ENCODE measurements around the gene HAUS6. TPM values are rescaled to one million over a fixed set of nuclear protein-coding genes. Genes with fewer than 3 reads are reported as not detected.
A peak's percentile ranks its signal among the peaks of the same experiment; 100 is the strongest.
"Not testable (repeated sequence)": the region's sequence is repeated elsewhere in the genome, so short reads cannot be mapped to it uniquely, and the experiment has no call there.

The HAUS6 gene
- total RNA-seq: 10 to 100 TPM; 29.2 to 30.8 TPM

DNA sequence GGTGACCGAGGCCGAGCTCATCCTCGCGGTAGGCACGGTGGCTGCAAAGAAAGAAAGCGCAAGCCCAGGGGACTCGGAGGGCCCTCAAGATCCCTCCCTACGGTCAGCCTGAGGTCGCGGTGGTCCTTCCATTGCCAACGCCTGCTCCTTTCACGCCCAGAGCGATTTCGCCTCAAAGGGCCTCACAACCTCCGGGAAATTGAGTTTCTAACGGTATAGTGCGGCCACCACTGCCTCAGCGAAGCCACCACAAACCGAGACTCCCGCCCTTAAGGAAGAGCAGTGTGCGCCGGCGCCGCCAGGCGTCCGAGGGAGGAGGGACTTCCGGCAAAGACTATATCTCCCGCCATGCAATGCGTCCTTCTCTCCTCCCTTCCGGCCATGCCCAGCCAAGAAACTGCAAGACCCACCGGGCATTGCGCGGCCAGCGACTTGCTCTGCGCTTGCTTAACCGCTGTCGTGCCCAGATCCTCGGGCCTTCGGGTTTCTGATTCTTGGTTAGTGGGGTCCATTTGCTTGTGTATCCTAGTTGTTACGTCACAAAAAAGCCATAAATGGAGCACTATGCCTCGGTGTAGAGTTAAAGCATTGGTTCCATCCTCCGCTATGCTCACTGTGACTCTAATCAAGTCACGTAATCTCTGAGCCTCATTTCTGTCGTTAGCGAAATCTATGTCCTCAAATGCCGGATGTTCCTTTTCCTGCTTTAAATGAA is at the start of gene HAUS6:
TSS of gene HAUS6 (minus strand) at position 274 of the 715 bp plus-strand sequence. CDS start at position 21, 253 bp downstream.
- peak; percentile 98 for DNase-seq
- Mint-ChIP-seq H3K27me3 (ENCODE audit: low read depth) (no peaks in the 10 kb centered on the region), H3K27ac (peak within 1 kb of the TSS; percentile 96), H3K9me3 (ENCODE audit: insufficient read depth) (no peaks in the 10 kb centered on the region), H3K4me1 (ENCODE audit: low read depth) (peaks cover 26% of the 10 kb centered on the region), H3K36me3 (ENCODE audit: low read depth) (peaks cover 24% of the 10 kb centered on the region), H3K4me3 (peak within 1 kb of the TSS; percentile 96)
- ChIA-PET CTCF (interaction anchor here (0.8 to 1.9 kb wide), 4 partner anchors 17 to 354 kb away, joined by 3 to 11 read pairs (median 3); no protein-coding TSS in a partner anchor), POLR2A (interaction anchor here (1.0 to 2.0 kb wide), 6 partner anchors 26 to 71 kb away, joined by 3 to 9 read pairs (median 4); no protein-coding TSS in a partner anchor)
- ATAC-seq: peak; percentile 92

- CTCF ChIA-PET: interaction anchor here (1.3 to 1.5 kb wide), 2 partner anchors 21 to 22 kb away, joined by 5 to 7 read pairs; no protein-coding TSS in a partner anchor
- not testable (repeated sequence) for H3K27me3 Mint-ChIP-seq (ENCODE audit: low read depth)
- POLR2A ChIA-PET: interaction anchor here (1.0 kb wide), 1 partner anchor 10 kb away, joined by 3 read pairs; no protein-coding TSS in a partner anchor
Observed at GRCh38 chr9:19152160-19152498, 49.4 kb upstream of the HAUS6 start.

GRCh38 chr9:19151425-19152159 is 48.9 kb upstream of the HAUS6 start:
- Mint-ChIP-seq H3K4me3 (no peak overlapping the region), H3K27ac (no peak overlapping the region), H3K4me1 (ENCODE audit: low read depth) (peaks cover 11% of the 10 kb centered on the region), H3K9me3 (ENCODE audit: insufficient read depth) (no peaks in the 10 kb centered on the region), H3K27me3 (ENCODE audit: low read depth) (no peaks in the 10 kb centered on the region), H3K36me3 (ENCODE audit: low read depth) (no peaks in the 10 kb centered on the region)
- CTCF ChIA-PET: interaction anchor here (1.1 to 1.5 kb wide), 3 partner anchors 20 to 313 kb away, joined by 3 to 7 read pairs (median 5); no protein-coding TSS in a partner anchor
- POLR2A ChIA-PET: interaction anchor here (0.6 to 1.0 kb wide), 2 partner anchors 10 kb away, joined by 3 read pairs; no protein-coding TSS in a partner anchor
- DNase-seq (no peak), ATAC-seq (no peak)

More at GRCh38 chr9:19152160-19152498, 49.4 kb upstream of the HAUS6 start:
- not testable (repeated sequence) for H3K9me3 Mint-ChIP-seq (ENCODE audit: insufficient read depth); DNase-seq; H3K36me3 Mint-ChIP-seq (ENCODE audit: low read depth); H3K4me3 Mint-ChIP-seq; H3K27ac Mint-ChIP-seq; ATAC-seq
- peaks cover 14% of the 10 kb centered on the region for H3K4me1 Mint-ChIP-seq (ENCODE audit: low read depth)

GRCh38 chr9:19149230-19149629 is 46.5 kb upstream of the HAUS6 start:
- no peak overlapping the region for H3K4me3 Mint-ChIP-seq
- no peak overlapping the region for H3K27ac Mint-ChIP-seq
- no peaks in the 10 kb centered on the region for H3K9me3 Mint-ChIP-seq (ENCODE audit: insufficient read depth)
- DNase-seq (no peak), ATAC-seq (no peak)
- ChIA-PET POLR2A (no interaction called here), CTCF (no interaction called here)
- peaks cover 2% of the 10 kb centered on the region for H3K4me1 Mint-ChIP-seq (ENCODE audit: low read depth)
- no peaks in the 10 kb centered on the region for H3K36me3 Mint-ChIP-seq (ENCODE audit: low read depth)
- no peaks in the 10 kb centered on the region for H3K27me3 Mint-ChIP-seq (ENCODE audit: low read depth)

DNA sequence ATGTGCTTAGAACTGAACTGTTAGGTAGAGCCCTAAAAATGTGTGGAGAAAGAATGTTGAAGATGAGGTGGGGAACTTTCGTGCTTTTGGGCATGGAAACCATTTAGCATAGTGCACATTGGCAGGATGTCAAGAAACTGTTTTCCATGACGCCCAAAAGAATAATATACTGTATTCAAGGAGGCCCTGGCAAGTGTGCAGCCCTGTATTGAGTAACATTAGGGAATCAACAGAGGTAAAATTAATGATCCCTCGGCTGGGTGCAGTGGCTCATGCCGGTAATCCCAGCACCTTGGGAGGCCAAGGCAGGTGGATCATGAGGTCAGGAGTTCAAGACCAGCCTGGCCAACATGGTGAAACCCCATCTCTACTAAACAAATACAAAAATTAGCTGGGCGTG is 45.5 kb upstream of the HAUS6 start:
- H3K4me3 Mint-ChIP-seq: no peak overlapping the region
- DNase-seq: no peak
- H3K36me3 Mint-ChIP-seq (ENCODE audit: low read depth): no peaks in the 10 kb centered on the region
- H3K4me1 Mint-ChIP-seq (ENCODE audit: low read depth): peaks cover 2% of the 10 kb centered on the region
- H3K27ac Mint-ChIP-seq: no peak overlapping the region
- no peaks in the 10 kb centered on the region for H3K27me3 Mint-ChIP-seq (ENCODE audit: low read depth)
- no peaks in the 10 kb centered on the region for H3K9me3 Mint-ChIP-seq (ENCODE audit: insufficient read depth)
- ChIA-PET POLR2A (no interaction called here), CTCF (no interaction called here)
- no peak for ATAC-seq

- ATAC-seq (no peak), DNase-seq (no peak)
- Mint-ChIP-seq H3K27ac (no peak overlapping the region), H3K27me3 (ENCODE audit: low read depth) (no peaks in the 10 kb centered on the region), H3K4me1 (ENCODE audit: low read depth) (peaks cover 2% of the 10 kb centered on the region), H3K9me3 (ENCODE audit: insufficient read depth) (no peaks in the 10 kb centered on the region), H3K4me3 (no peak overlapping the region), H3K36me3 (ENCODE audit: low read depth) (no peaks in the 10 kb centered on the region)
- POLR2A ChIA-PET: no interaction called here
- CTCF ChIA-PET: interaction anchor here (0.6 to 0.8 kb wide), 2 partner anchors 15 to 28 kb away, joined by 3 read pairs; no protein-coding TSS in a partner anchor
Observed at GRCh38 chr9:19146441-19147024, 43.8 kb upstream of the HAUS6 start.

GRCh38 chr9:19145881-19146280 is 43.2 kb upstream of the HAUS6 start:
- ChIA-PET POLR2A (no interaction called here), CTCF (no interaction called here)
- DNase-seq: no peak
- Mint-ChIP-seq H3K4me3 (no peak overlapping the region), H3K27me3 (ENCODE audit: low read depth) (no peaks in the 10 kb centered on the region), H3K4me1 (ENCODE audit: low read depth) (peaks cover 2% of the 10 kb centered on the region), H3K9me3 (ENCODE audit: insufficient read depth) (no peaks in the 10 kb centered on the region), H3K36me3 (ENCODE audit: low read depth) (no peaks in the 10 kb centered on the region), H3K27ac (no peak overlapping the region)
- ATAC-seq: no peak

GRCh38 chr9:19140259-19140658 is 37.6 kb upstream of the HAUS6 start:
- Mint-ChIP-seq H3K4me1 (ENCODE audit: low read depth) (peaks cover 2% of the 10 kb centered on the region), H3K4me3 (no peak overlapping the region), H3K27ac (no peak overlapping the region), H3K27me3 (ENCODE audit: low read depth) (no peaks in the 10 kb centered on the region), H3K36me3 (ENCODE audit: low read depth) (no peaks in the 10 kb centered on the region), H3K9me3 (ENCODE audit: insufficient read depth) (no peaks in the 10 kb centered on the region)
- CTCF ChIA-PET: no interaction called here
- POLR2A ChIA-PET: interaction anchor here (1.6 kb wide), 1 partner anchor 16 kb away, joined by 3 read pairs; no protein-coding TSS in a partner anchor
- no peak for DNase-seq
- no peak for ATAC-seq

- ATAC-seq (no peak), DNase-seq (no peak)
- Mint-ChIP-seq H3K4me3 (no peak overlapping the region), H3K27ac (no peak overlapping the region), H3K9me3 (ENCODE audit: insufficient read depth) (no peaks in the 10 kb centered on the region), H3K36me3 (ENCODE audit: low read depth) (no peaks in the 10 kb centered on the region), H3K4me1 (ENCODE audit: low read depth) (peaks cover 10% of the 10 kb centered on the region), H3K27me3 (ENCODE audit: low read depth) (no peaks in the 10 kb centered on the region)
- CTCF ChIA-PET: interaction anchor here (1.5 to 2.4 kb wide), 2 partner anchors 36 to 327 kb away, joined by 4 to 14 read pairs; no protein-coding TSS in a partner anchor
- POLR2A ChIA-PET: no interaction called here
Observed at GRCh38 chr9:19138084-19138483, 35.4 kb upstream of the HAUS6 start.

DNA sequence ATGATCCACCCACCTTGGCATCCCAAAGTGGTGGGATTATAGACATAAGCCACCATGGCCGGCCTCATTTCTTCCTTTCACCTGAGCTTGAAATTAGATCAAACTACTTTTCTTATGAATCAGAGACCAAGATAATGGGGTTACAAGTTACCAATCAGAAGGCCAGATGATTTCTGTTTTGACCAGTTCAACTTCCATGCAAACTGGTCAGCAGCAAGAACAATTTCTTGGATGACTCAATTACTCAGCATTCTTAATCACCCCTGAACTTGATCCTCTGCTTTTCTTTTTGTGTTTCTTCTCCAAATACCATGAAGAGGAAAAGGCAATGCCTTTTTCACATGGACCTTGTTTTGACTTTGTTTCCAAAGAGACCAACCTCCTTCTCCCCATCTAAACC is 34.6 kb upstream of the HAUS6 start:
- CTCF ChIA-PET: interaction anchor here (1.5 to 2.4 kb wide), 2 partner anchors 37 to 328 kb away, joined by 4 to 14 read pairs; no protein-coding TSS in a partner anchor

GRCh38 chr9:19136129-19136528 is 33.4 kb upstream of the HAUS6 start:
- DNase-seq: no peak
- no peak overlapping the region for H3K27ac Mint-ChIP-seq
- H3K4me1 Mint-ChIP-seq (ENCODE audit: low read depth): peaks cover 10% of the 10 kb centered on the region
- ChIA-PET CTCF (interaction anchor here (1.0 to 4.3 kb wide), 4 partner anchors 19 to 329 kb away, joined by 3 to 18 read pairs (median 10); no protein-coding TSS in a partner anchor), POLR2A (interaction anchor here (0.7 kb wide), 1 partner anchor 10 kb away, joined by 3 read pairs; no protein-coding TSS in a partner anchor)
- ATAC-seq: no peak
- H3K36me3 Mint-ChIP-seq (ENCODE audit: low read depth): no peaks in the 10 kb centered on the region
- H3K9me3 Mint-ChIP-seq (ENCODE audit: insufficient read depth): no peaks in the 10 kb centered on the region
- H3K4me3 Mint-ChIP-seq: no peak overlapping the region
- H3K27me3 Mint-ChIP-seq (ENCODE audit: low read depth): no peaks in the 10 kb centered on the region

More for the DNA sequence above, 34.6 kb upstream of the HAUS6 start:
- H3K4me3 Mint-ChIP-seq: no peak overlapping the region
- H3K9me3 Mint-ChIP-seq (ENCODE audit: insufficient read depth): no peaks in the 10 kb centered on the region
- H3K27me3 Mint-ChIP-seq (ENCODE audit: low read depth): no peaks in the 10 kb centered on the region
- no peaks in the 10 kb centered on the region for H3K36me3 Mint-ChIP-seq (ENCODE audit: low read depth)
- H3K27ac Mint-ChIP-seq: no peak overlapping the region
- no peak for ATAC-seq
- no peak for DNase-seq
- H3K4me1 Mint-ChIP-seq (ENCODE audit: low read depth): peaks cover 10% of the 10 kb centered on the region
- POLR2A ChIA-PET: interaction anchor here (1.1 kb wide), 1 partner anchor 8 kb away, joined by 6 read pairs; no protein-coding TSS in a partner anchor

All from activated CD8-positive, alpha-beta T cell treated with anti-CD3 and anti-CD28 coated beads, Interleukin-2, amount 10 ng/mL, durations not matched to agents 7 days and 5 days (primary cell).